ENCODE measurements around the gene DAPK3. TPM values are rescaled to one million over a fixed set of nuclear protein-coding genes. Genes with fewer than 3 reads are reported as not detected.
"Not testable (repeated sequence)": the region's sequence is repeated elsewhere in the genome, so short reads cannot be mapped to it uniquely, and the experiment has no call there.

The DAPK3 gene
- total RNA-seq = 34.3 and 35.2 TPM in 2 replicates

DNA sequence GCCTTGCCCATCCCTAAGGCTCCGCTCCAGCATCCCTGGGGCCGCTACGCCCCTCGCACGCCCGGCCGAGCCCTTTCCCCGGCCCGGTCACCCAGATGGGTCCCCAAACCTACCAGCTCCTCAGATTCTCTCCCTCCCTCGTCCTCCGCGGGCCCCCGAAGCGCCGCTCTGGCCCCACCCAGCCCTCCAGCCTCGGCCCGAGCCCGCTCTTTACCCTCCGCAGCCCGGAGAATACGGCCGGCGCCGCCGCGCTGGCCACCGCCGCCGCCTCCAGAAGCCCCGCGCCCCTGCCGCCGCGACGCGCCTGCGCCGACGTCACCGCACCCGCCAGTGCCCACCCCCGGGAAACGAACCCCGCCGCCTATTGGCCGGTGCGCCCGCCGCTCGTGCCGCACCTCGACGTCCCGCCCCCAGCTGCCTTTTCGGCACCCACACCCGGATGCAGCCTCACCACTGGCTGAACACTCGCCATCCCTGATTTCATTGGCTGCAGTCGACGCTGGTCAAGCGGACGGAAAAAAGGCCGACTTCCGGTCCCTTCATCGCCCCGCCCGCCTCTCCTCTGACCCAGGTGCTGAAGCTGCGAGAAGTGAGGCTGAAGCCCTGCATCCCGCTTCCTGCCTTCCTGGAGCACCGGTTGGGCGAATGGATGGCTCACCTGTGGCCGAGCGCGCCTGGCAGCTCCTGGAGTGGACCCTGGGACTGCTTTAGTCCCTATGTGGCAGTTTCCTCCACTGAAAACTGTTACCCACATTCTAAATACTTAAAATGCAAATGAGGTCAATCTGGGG lies at the start of gene DAPK3:
Gene DAPK3, minus strand, starts transcription at position 292 of the 791 bp plus-strand sequence. CDS start 1,364 bp downstream, outside the sequence.
- intact Hi-C loops (cut with micrococcal nuclease) = loop anchor here (2.0 kb wide), 1 partner anchor 14 kb away; the partner anchor contains the start of gene EEF2

DNA sequence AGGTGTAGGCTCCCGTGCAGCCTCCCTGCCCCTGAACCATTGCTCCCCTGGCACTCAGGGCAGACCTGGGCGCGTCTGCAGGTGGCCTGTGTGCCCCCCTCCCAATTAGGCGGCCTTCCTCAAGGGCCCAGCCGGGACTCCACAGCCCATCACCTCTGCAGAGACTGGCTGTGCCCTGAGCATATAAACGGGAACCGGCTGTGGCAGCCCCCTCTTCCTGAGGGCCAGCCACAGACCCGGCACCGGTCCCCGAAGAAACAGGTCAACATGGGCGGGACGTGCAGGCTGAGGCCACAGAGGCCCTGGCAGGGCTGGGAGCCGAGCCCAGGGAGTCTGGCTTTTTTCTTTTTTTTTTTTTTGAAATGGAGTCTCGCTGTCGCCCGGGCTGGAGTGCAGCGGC lies 48.7 kb upstream of the DAPK3 start:
- intact Hi-C loops (cut with micrococcal nuclease) = no loop called here

GRCh38 chr19:4018775-4019504 lies 48.0 kb upstream of the DAPK3 start:
- intact Hi-C loops (cut with micrococcal nuclease) = no loop called here

DNA sequence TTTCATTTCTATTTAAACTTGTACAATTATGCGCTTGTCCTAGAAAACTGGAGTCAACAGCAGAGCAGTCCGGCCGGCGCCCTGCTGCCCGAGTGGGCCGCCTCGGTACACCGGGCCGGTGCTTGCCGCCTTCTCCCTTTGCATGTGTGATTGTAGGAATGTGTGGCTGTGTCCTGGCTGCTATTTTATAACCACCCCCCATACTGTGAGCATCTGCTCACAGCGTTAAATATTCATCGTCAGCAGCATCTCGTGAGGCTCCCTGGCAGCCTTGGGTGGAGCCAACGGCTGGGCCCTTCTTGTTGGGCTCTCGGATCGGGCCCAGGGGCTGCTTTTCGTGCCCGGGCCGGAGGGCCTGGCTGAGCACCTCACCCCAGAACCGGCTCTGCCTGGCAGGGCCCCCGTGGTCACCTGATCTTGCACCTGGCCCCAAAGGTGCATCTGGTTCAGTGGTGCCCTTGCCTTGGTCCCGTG lies 47.3 kb upstream of the DAPK3 start:
- intact Hi-C loops (cut with micrococcal nuclease) = no loop called here

- intact Hi-C loops (cut with micrococcal nuclease) = no loop called here
These were observed 46.2 kb upstream of the DAPK3 start for GRCh38 chr19:4016903-4017638.

DNA sequence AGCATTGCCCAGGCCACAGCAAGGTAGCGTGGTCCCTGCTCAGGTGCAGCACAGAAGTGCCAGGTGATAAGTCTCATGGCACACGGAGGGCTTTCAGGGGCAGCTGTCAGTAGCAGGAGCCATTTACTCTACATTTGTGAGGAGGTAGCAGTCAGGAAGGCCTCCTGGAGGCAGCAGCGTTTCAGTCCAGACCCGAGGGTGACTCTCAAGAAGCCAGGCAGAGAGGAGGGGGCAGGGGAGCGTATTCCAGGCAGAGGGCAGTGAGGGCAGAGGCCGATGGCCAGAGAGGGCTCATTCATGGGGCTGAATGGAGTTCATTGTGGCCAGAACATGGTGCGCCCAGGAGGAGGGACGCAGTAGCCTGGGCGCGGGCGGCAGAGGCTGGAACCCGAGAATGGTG lies 45.6 kb upstream of the DAPK3 start:
- intact Hi-C loops (cut with micrococcal nuclease) = no loop called here

- intact Hi-C loops (cut with micrococcal nuclease) = no loop called here
These were observed 45.0 kb upstream of the DAPK3 start for GRCh38 chr19:4015705-4016402.

DNA sequence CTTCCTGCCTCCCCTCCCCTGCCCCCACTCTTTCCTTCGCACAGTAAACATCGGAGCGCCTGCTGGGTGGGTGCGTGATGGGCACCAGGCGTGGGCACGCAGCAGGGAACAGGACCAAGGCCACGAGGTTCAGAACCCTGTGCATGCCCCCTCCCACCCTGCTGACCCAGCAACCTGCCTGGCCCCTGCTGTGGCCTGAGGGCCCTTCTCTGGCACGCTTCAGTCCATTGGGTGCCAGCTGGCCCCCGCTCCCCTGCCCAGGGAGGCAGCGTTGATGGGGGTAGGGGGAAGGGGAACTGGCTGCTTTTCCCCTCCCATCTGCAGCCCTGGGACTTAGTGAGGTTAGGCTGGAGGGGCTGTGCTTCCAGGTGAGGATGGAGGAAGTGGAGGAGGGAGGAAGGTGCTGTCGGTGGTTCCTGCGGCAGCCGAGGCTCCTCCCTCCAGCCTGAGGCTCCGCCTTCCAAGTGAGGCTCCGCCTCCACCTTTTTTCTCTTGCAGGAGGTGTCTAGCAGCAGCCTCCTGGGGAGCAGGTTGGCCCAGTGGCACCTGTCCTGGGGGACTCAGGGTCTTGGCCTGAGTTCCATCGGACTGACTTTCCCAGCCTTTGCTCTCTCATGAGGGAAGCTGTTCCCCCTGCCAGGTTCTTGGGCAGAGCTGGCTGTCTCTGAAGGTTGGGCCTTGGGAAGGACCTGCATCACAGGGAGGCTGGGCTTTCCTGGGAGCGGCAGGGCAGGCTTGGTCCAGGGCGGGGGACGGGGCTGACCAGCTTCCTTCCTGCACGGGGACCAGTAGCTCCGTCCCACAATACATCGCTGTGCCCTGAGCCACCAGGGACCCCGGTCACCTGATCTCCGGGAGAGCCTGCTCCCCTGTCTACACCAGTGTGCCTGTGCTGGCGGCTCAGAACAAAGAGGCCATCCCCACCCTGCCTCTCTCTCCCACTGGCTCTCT lies 43.9 kb upstream of the DAPK3 start:
- intact Hi-C loops (cut with micrococcal nuclease) = no loop called here

- intact Hi-C loops (cut with micrococcal nuclease) = no loop called here
These were observed 43.1 kb upstream of the DAPK3 start for GRCh38 chr19:4013886-4014540.

- intact Hi-C loops (cut with micrococcal nuclease) = no loop called here
These were observed 42.2 kb upstream of the DAPK3 start for GRCh38 chr19:4012975-4013634.

DNA sequence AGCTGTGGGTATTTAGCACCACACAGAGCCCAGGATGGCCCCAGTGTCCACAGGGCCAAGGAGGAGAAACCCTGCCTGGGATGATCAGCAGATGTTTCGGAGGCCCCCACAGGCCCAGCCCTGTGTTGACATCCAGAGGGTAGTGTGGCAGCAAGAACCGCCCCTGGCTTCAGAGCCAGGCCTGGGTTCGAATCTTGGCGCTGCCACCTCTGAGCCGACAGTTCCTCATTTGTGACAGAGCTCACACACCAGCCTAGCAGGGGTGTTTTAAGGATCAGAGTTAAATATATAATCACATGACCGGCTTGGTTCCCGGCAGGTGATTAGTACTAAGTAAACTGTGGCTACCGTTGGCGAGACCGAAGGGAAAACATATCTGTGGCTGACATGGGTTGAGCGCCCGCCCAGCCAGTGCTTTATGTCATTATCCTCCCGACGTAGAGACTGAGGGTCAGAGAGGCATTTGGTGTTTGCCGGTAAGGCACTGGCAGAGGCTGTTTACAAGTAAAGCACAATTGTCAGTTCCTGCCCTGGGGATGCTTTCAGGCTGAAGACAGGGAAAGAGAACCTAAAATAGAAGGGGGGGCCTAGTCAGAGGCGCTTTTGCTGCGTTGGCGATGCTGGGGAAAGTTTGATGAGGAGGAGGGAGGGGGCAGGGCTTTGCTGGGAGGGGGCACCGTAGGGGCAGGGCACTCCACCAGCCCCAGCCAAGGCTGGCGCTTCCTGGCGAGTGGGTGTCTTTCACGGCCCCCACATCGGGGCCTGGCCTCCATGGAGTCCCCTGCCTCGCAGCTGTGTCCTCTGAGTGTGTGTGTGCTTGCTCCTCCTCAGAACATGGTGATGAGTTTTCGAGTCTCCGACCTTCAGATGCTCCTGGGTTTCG lies 41.4 kb upstream of the DAPK3 start:
- intact Hi-C loops (cut with micrococcal nuclease) = no loop called here

DNA sequence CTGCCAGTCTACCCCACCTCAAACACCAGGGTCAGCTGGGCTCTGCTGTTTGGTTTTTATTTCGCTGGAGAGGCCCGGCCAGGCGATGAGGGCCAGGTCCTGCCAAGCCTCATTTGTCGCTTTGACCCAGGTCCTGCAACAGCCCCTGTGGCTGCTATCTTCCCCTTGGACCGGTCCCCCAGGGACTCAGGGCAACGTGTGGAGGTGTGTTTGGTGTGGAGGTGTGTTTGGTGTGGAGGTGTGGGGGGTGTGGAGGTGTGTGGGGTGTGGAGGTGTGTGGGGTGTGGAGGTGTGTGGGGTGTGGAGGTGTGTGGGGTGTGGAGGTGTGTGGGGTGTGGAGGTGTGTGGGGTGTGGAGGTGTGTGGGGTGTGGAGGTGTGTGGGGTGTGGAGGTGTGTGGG lies 40.5 kb upstream of the DAPK3 start:
- intact Hi-C loops (cut with micrococcal nuclease) = not testable (repeated sequence)

GRCh38 chr19:4010808-4011110 lies 39.9 kb upstream of the DAPK3 start:
- intact Hi-C loops (cut with micrococcal nuclease) = no loop called here

GRCh38 chr19:4009990-4010807 lies 39.3 kb upstream of the DAPK3 start:
- intact Hi-C loops (cut with micrococcal nuclease) = no loop called here

DNA sequence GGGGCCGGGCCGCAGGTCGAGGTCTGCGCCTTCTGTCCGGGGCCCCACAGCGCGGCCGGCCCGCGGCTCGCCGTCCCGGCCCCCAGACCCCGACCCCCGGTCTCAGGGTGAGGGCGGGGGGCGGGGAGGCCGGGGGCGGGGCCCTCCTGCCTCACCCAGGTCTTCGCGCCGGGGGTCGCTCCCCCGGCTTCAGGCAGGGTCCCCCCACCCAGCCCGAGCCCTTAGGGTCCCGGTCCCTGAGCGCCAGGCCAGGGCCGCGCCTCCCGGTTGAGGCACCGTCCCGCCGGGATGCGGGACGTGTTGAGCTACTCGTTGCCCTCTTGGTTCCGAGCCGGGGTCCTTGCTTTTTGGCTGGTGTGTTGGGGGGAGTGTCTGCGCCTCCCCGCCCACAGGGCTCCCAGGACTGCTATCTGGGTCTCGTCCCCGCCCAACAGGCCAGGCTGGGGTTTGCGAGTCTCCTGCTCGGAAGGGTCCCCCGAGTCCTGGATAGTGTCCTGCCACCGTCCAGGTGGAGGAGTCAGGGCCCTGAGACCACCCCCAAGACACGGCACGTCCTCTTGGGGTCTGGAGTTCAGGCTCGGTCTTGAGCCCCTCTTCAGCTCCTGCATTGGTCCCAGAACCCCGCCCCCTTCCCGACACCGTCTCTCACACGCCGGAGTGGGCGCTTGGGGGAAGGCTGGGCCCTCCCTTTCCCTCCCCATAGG lies 37.1 kb upstream of the DAPK3 start:
- intact Hi-C loops (cut with micrococcal nuclease) = loop anchor here (1.0 kb wide), 3 partner anchors 18 to 58 kb away; partner anchors contain the start of genes EEF2 and ZBTB7A

DNA sequence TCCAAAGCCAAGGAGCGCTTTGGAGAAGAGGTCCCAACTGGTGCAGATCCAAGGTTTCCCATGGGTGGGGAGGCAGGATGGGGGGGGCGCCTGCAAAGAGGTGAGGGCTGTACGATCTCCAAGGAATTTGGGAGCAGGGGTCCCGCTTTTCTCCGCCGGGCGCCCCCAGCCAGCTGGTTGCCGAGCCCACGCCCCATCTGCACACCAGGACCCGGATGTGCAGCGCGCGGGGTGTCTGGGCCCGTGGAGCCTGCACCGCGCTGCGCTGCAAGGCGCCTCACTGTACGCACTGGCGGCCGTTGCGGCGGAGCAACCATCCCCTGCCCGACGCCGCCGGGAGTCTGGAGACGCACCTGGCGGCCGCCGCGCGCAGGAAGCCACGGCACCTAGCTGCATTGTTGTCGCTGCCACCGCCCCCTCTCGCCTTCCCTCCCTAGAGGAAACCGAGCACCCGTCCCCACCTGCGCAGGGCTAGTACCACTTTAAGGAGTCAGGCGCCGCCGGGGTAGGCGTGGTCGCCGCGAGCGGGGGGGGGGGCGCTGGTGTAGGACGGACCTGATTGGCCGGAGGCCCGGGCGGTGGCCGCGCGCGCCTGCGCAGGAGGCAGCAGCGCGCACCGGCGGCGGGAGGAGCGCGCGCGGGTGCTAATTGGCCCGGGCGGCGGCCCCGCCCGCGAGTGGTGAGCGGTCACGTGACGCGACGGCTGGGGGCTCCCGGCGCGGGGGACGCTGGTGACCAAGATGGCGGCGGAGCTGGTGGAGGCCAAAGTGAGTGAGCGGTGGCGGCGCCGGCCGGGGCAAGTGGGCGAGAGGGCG lies 36.3 kb upstream of the DAPK3 start, which contains the start of gene PIAS4:
Gene PIAS4, plus strand, starts transcription at position 716 of the 815 bp plus-strand sequence. Its CDS starts 25 bp downstream, at position 741.
- intact Hi-C loops (cut with micrococcal nuclease) = loop anchor here (1.0 kb wide), 3 partner anchors 17 to 59 kb away; partner anchors contain the start of genes EEF2 and ZBTB7A
